NT2/D1 (cell line): Measurements from ENCODE around the gene FMN2.

Experiments used
- YY1 ChIP-seq: IDR thresholded peaks from 2 replicates; pipeline ENCODE4 v1.6.1; 2011; ENCODE audit not compliant: insufficient read length, insufficient read depth
- ZNF274 ChIP-seq: IDR thresholded peaks from 2 replicates; pipeline ENCODE4 v1.6.1; 2011; ENCODE audit warnings: mild to moderate bottlenecking, low read depth, low read length

GRCh38 chr1:240506176-240506575 lies 414.5 kb downstream of the FMN2 start:
- TF ChIP-seq YY1 (no peak), ZNF274 (no peak)
